HL-60 (cell line): ENCODE measurements around the gene TAS2R7.

Source experiments
- DNase-seq, 2 experiments: peaks; one replicate each; pipeline ENCODE4 v3.0.0-alpha.2; 2010 to 2020; ENCODE audit warnings: low read depth in 1 of 2, low spot score in 1 of 2
- H3K27ac ChIP-seq: fragments of 250-450 bp; sonication (Bioruptor Pico); replicated peaks from 2 replicates; pipeline ENCODE4 v1.5.1; 2020; ENCODE audit warnings: mild to moderate bottlenecking, moderate library complexity
- H3K27me3 ChIP-seq: fragments of 250-450 bp; sonication (Bioruptor Pico); 2 replicates; pipeline ENCODE4 v1.5.1; 2021; ENCODE audit warnings: mild to moderate bottlenecking, moderate library complexity; ENCODE audit not compliant: insufficient read depth, poor library complexity, severe bottlenecking
- H3K4me3 ChIP-seq: replicated peaks from 2 replicates; pipeline ENCODE4 v1.5.1; 2011; ENCODE audit warnings: mild to moderate bottlenecking, control low read depth, low read length; ENCODE audit not compliant: insufficient read depth
- GABPA ChIP-seq: IDR thresholded peaks from 2 replicates; pipeline ENCODE4 v1.6.1; 2012; ENCODE audit warnings: low read depth
- POLR2AphosphoS5 ChIP-seq: IDR thresholded peaks from 2 replicates; pipeline ENCODE4 v1.6.1; 2012; ENCODE audit warnings: low read depth
- SPI1 ChIP-seq: IDR thresholded peaks from 2 replicates; pipeline ENCODE4 v1.6.1; 2012; ENCODE audit warnings: low read depth, mild to moderate bottlenecking, borderline replicate concordance
- TF ChIP-seq, protein P1 (sequence below): IDR thresholded peaks from 2 replicates; pipeline ENCODE4 v1.6.1; 2012; ENCODE audit warnings: low read depth; ENCODE audit not compliant: insufficient replicate concordance
- TF ChIP-seq, protein P2 (sequence below): IDR thresholded peaks from one replicate; pipeline ENCODE4 v1.5.1; 2011; ENCODE audit warnings: low read length, control low read depth, inconsistent platforms; ENCODE audit not compliant: insufficient read depth

Gene TAS2R7

DNA sequence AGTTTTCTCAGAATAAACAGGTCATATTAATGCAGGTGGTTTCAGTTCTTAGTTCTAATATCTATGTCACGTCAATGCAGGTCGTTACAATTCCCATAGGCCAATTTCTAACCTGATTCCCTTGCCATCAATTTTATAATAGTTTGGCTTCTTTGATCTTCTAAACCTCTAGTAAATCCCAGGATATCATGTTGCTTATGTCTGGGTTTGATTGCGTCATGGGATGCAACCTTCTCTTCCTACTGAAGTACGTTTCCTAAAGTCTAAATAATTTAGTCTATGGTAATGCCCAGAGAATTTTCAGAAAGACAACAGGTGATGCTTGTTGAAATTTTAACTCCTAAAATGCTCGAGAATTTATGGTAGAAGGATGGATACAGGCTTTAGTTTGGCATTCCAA lies 19.2 kb downstream of the TAS2R7 start:
- no peak overlapping the region for H3K4me3 ChIP-seq
- no peak for DNase-seq
- TF ChIP-seq GABPA (no peak), POLR2AphosphoS5 (no peak), SPI1 (no peak)
- H3K27ac ChIP-seq, result no peak overlapping the region
- no peaks in the 10 kb centered on the region for H3K27me3 ChIP-seq

DNA sequence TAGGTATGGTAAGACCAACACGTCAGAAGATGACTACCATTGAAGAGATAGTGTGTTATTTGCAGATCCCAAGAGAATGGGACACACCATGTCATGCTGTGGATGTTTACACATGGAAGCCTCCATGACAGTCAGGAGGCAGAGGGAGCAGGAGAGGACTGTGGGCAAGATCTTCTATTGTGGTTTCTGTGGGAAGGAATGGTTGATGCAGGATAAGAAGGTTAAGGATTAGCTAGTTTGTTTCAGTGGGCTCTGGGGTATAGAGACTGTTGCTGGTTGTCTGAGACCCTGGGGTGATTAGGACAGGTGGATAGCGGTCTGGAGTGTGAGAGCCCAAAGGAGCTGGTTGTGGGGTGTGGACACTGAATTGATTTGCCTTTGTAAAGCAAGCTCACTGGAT lies 23.3 kb downstream of the TAS2R7 start:
- H3K4me3 ChIP-seq, result no peak overlapping the region
- TF ChIP-seq, protein P1, sequence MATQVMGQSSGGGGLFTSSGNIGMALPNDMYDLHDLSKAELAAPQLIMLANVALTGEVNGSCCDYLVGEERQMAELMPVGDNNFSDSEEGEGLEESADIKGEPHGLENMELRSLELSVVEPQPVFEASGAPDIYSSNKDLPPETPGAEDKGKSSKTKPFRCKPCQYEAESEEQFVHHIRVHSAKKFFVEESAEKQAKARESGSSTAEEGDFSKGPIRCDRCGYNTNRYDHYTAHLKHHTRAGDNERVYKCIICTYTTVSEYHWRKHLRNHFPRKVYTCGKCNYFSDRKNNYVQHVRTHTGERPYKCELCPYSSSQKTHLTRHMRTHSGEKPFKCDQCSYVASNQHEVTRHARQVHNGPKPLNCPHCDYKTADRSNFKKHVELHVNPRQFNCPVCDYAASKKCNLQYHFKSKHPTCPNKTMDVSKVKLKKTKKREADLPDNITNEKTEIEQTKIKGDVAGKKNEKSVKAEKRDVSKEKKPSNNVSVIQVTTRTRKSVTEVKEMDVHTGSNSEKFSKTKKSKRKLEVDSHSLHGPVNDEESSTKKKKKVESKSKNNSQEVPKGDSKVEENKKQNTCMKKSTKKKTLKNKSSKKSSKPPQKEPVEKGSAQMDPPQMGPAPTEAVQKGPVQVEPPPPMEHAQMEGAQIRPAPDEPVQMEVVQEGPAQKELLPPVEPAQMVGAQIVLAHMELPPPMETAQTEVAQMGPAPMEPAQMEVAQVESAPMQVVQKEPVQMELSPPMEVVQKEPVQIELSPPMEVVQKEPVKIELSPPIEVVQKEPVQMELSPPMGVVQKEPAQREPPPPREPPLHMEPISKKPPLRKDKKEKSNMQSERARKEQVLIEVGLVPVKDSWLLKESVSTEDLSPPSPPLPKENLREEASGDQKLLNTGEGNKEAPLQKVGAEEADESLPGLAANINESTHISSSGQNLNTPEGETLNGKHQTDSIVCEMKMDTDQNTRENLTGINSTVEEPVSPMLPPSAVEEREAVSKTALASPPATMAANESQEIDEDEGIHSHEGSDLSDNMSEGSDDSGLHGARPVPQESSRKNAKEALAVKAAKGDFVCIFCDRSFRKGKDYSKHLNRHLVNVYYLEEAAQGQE, result no peak
- TF ChIP-seq POLR2AphosphoS5 (no peak), GABPA (no peak), SPI1 (no peak)
- TF ChIP-seq, protein P2, sequence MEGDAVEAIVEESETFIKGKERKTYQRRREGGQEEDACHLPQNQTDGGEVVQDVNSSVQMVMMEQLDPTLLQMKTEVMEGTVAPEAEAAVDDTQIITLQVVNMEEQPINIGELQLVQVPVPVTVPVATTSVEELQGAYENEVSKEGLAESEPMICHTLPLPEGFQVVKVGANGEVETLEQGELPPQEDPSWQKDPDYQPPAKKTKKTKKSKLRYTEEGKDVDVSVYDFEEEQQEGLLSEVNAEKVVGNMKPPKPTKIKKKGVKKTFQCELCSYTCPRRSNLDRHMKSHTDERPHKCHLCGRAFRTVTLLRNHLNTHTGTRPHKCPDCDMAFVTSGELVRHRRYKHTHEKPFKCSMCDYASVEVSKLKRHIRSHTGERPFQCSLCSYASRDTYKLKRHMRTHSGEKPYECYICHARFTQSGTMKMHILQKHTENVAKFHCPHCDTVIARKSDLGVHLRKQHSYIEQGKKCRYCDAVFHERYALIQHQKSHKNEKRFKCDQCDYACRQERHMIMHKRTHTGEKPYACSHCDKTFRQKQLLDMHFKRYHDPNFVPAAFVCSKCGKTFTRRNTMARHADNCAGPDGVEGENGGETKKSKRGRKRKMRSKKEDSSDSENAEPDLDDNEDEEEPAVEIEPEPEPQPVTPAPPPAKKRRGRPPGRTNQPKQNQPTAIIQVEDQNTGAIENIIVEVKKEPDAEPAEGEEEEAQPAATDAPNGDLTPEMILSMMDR, result no peak
- H3K27me3 ChIP-seq, result no peaks in the 10 kb centered on the region
- H3K27ac ChIP-seq, result no peak overlapping the region
- DNase-seq, result no peak

DNA sequence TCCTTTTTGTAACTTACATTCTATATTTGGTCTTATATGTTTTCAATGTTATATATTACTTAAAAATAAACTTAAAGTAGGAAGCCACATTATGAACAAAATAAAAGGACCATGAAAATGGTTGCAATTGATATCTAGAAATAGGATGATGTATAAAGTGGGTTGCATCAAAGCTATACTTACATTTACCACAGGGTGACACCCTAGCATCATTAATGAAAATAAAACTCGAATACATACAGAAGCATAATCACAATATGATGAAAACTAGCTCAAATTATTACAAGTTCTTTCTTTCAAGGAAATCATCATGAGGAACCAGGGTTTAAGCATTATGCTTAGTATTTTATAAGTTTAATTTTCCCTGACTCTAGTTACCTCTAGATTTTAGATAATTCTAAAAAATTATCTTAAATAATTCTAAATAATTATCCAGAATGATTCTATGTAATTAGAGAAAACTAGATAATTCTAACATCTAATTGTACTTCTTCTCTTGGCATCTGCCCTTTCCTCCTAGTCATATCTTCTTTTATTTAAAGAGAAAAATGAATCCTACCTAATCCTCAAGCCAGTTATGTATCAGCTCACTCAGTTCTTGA lies 31.2 kb downstream of the TAS2R7 start:
- Histone ChIP-seq H3K27me3 (peaks cover 20% of the 10 kb centered on the region), H3K4me3 (no peak overlapping the region), H3K27ac (no peak overlapping the region)
- no peak for DNase-seq
- TF ChIP-seq SPI1 (no peak), GABPA (no peak)
- TF ChIP-seq, protein P2, result peak; percentile 1

DNA sequence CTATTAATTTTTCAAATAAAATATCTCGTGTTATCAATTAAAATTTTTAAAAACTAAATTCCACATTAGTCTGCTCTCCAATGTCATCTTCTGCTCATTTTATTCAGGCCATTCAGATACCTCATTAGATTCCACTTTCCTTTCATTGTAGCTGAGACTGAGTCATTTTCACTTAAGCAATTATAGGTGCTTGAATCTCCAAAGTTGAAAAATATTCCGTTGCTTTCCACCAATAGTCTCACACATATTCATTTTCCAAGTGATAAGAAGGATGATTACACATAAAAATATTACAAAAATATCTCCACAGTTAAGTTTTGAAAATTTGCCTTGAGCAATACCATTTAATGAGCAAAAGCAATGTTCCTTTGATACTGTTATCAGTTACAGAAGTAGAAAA lies 42.8 kb downstream of the TAS2R7 start:
- no peak overlapping the region for H3K4me3 ChIP-seq
- H3K27ac ChIP-seq, result no peak overlapping the region
- no peak for DNase-seq
- H3K27me3 ChIP-seq, result peaks cover 2% of the 10 kb centered on the region
- TF ChIP-seq, protein P1, result no peak
- TF ChIP-seq SPI1 (no peak), GABPA (no peak), POLR2AphosphoS5 (no peak)
- TF ChIP-seq, protein P2, result no peak
